LNCAP (cell line): ENCODE results near the gene CAPN5.

Source experiments
- TF ChIP-seq, protein P1 (sequence below): fragments of 450-650 bp; IDR thresholded peaks from 2 replicates; pipeline ENCODE4 v1.5.1; 2017; ENCODE audit warnings: mild to moderate bottlenecking

Gene CAPN5

DNA sequence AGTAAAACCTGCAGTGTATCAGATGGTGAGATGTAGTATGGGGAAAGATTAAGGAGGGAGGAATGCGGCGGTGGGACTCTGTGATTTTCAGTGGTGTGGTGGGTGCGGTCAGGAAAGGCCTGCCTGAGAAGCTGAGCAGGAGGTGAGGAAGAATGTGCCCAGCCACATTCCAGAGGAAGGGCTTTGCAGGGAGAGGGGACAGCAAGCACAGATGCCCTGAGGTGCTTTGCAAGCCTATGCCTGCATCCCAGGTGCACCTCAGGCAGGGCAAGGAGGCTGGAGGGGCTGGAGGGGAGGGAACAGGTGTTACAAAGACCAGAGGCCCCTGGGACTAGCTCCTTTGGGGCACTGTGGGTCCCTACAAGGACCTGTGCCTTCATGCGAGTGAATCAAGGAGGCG is 103.3 kb downstream of the CAPN5 start:
- TF ChIP-seq, protein P1, sequence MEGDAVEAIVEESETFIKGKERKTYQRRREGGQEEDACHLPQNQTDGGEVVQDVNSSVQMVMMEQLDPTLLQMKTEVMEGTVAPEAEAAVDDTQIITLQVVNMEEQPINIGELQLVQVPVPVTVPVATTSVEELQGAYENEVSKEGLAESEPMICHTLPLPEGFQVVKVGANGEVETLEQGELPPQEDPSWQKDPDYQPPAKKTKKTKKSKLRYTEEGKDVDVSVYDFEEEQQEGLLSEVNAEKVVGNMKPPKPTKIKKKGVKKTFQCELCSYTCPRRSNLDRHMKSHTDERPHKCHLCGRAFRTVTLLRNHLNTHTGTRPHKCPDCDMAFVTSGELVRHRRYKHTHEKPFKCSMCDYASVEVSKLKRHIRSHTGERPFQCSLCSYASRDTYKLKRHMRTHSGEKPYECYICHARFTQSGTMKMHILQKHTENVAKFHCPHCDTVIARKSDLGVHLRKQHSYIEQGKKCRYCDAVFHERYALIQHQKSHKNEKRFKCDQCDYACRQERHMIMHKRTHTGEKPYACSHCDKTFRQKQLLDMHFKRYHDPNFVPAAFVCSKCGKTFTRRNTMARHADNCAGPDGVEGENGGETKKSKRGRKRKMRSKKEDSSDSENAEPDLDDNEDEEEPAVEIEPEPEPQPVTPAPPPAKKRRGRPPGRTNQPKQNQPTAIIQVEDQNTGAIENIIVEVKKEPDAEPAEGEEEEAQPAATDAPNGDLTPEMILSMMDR = no peak

DNA sequence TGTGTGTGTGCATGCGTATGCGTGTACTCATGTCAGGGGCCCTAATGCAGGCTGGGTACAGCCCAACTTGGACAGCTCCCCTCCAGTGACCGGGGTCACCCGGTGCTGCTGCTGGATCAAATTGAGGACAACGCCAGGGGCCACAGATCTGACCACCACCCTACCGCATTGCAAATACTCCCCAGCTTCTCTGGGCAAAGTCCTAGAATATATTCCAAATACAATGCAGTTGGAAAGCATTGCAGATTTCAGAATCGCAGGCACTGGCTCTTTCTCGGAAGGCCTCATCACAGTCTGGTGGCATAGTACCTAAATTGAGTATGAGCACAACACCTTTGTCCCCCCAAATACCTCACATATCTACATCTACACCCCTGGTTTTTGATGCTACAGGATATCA is 104.5 kb downstream of the CAPN5 start:
- TF ChIP-seq, protein P1 = no peak

DNA sequence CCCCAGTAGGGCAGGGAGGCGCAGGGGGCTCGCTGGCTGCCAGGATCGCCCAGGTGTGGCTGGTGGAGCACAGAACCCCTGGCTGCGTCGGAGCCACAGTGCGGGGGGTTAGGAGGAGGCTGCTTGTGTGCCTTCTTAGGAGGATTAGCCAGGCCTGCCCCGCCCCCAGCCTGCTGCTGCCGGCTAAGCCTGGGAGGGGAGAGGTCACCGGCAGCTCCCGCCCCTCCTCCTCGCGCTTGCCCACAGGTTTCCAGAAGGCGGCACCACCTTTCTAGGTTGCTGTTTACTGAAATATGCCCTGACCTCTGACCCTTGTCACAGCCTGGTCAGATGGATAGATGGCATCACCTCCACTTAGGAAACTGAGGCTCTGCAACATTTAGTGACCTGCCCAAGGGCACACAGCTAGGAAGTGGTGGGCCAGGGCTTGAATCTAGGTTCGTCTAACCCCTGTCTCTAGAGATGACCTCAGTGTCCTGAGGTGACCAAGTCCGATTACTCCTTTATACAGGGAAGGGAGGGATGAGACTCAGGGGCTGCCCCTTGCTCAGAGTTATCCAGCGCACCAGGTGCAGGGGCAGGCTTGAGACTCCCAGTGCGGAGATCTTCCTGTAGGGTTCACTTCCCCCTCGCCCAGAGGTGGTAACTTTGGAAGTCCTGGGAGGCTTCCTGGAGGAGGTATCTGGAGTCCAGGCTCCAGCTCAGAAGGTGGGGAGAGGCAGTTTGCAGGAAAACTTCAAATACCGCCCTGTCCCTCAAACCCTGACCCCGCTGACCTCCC is 105.3 kb downstream of the CAPN5 start:
- TF ChIP-seq, protein P1 = no peak

DNA sequence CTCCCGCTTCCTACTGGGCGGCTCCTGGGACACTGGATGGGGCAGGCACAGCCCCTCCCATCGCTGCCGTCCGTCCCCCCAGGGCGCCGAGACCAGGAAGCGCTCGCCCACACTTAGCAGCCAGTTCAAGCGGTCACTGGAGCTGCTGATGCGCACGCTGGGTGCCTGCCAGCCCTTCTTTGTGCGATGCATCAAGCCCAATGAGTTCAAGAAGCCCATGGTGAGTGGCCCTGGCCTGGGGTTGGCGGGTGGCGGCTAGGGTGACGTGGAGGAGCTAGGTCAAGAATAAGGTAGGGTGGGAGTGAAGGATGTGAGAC is 105.9 kb downstream of the CAPN5 start:
- TF ChIP-seq, protein P1 = no peak

DNA sequence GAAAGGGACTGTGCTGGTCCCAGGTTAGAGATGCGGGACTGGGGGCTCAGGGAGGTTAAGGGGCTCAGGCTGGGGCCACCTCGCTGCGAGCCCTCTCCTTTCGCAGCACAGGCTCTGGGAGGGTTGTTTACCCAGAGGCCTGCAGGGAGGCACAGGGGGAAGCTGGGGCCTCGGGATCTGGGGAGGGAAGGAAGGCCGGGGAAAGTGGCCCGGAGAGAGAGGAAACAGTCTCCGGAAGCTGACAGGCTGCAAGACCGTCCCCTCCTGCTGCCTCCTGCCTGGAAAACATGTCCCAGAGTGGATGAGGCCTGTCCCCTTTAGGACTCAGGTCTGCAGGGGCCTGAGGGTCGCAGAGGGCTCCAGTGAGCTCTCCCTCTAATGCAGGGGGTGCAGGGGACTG is 106.7 kb downstream of the CAPN5 start:
- TF ChIP-seq, protein P1 = no peak

DNA sequence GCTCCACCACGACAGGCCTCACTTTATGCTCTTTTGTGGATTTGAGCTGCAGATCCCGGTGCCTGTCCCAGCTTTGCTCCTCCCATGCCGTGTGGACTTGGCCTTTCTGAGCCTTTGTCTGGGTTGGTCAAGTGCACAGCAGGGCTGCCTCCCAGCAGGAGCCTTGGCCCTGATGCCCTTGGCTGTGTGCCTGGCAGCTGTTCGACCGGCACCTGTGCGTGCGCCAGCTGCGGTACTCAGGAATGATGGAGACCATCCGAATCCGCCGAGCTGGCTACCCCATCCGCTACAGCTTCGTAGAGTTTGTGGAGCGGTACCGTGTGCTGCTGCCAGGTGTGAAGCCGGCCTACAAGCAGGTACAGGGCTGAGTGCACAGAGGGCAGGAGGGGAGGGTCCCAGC is 107.8 kb downstream of the CAPN5 start:
- TF ChIP-seq, protein P1 = no peak

DNA sequence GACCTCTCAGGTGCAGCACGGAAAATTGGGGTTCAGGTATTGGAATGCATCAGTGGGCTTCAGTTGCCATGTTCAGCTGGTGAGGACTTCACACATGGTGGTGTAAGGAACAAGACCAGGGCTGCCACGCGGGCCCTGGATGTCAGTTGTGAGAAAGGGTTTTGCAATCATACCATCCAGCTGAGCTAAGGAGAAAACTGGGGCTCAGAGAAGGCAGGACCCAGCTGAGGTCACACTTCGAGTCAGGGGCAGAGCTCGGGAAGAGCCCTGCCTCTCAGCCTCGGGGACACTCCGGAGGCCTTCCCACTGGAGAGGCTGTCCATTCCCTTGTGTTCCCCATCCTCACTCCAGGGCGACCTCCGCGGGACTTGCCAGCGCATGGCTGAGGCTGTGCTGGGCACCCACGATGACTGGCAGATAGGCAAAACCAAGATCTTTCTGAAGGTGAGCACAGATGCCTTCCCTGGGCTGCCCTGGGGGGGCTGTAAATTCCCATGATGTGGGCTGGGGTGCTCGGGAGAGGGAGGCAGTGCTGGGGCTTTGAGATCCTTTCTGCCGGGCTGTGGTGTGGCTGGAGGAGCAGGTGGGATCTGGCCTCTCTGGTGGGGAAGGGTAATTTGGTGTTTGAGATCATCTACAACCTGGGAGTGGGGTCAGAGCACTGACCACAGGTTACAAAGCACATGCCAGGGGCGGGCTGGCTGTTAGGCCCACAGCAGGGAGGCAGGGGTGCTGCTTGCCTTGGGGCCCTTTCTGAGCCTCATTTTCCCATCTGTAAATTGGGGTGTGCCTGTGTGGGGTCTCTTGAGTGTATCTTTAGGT is 108.5 kb downstream of the CAPN5 start:
- TF ChIP-seq, protein P1 = no peak
